Right lobe of liver (tissue), 6 donors: ENCODE measurements around the gene MFSD6. TPM values are rescaled to one million over a fixed set of nuclear protein-coding genes. Genes with fewer than 3 reads are reported as not detected.
"Not testable (repeated sequence)": the region's sequence is repeated elsewhere in the genome, so short reads cannot be mapped to it uniquely, and the experiment has no call there.

Source experiments
- ATAC-seq, 4 donors: fragments of 200-7000 bp; cut with Tn5 transposase; one replicate each; pipeline ENCODE4 v1.9.1; 2020; ENCODE audit warnings: mild to moderate bottlenecking in 4 of 4, moderate library complexity in 4 of 4
- DNase-seq, 3 donors: peaks; one replicate each; pipeline ENCODE4 v3.0.0-alpha.2; 2020
- H3K27ac ChIP-seq, 3 donors: fragments of 200-600 bp; one replicate each; pipeline ENCODE4 v1.8.0; 2022
- H3K27me3 ChIP-seq, 2 donors: fragments of 200-600 bp; one replicate each; pipeline ENCODE4 v1.8.0; 2022
- H3K36me3 ChIP-seq, 4 donors: fragments of 200-600 bp; sonication (generic) in 1 of 4; one replicate each; pipeline versions ENCODE4 v1.5.1 to v1.8.0; 2017 to 2022; ENCODE audit warnings: control low read depth in 1 of 4
- H3K4me1 ChIP-seq, 4 donors: fragments of 200-600 bp; sonication (generic) in 1 of 4; one replicate each; pipeline versions ENCODE4 v1.5.1 to v1.8.0; 2017 to 2022; ENCODE audit warnings: control low read depth in 1 of 4
- H3K4me3 ChIP-seq, 3 donors: fragments of 200-600 bp; one replicate each; pipeline ENCODE4 v1.8.0; 2022
- H3K9me3 ChIP-seq, 4 donors: fragments of 200-600 bp; sonication (generic) in 1 of 4; one replicate each; pipeline versions ENCODE4 v1.5.1 to v1.8.0; 2017 to 2022; ENCODE audit warnings: control low read depth in 1 of 4
- POLR2A ChIP-seq: fragments of 450-650 bp; IDR thresholded peaks from one replicate; pipeline ENCODE4 v1.6.1; 2017; ENCODE audit warnings: antibody characterized with exemption, mild to moderate bottlenecking
- WGBS: methylation state at CpG from one replicate; pipeline ENCODE4 v1.1.6; 2018; ENCODE audit warnings: low coverage, low lambda C conversion rate; ENCODE audit not compliant: insufficient coverage; ENCODE audit errors: missing lambda C conversion rate; 5-methylcytosine and 5-hydroxymethylcytosine counted together
- intact Hi-C, 2 donors: fragments of 100-400 bp; cut with DNase I; formaldehyde crosslinking; loops; one replicate each; pipeline versions ENCODE4 v1.11.2 to v1.14.1; 2022
- total RNA-seq, 6 experiments: library from RNA; depleted of rRNA in 2 of 6; stranded (reverse); fragments of >200 nt in 2 of 6; fragmentation: NEBNext Ultra II Directional in 3 of 6; extraction: Animal tissue kit (Norgen Biotek cat#: 25700) in 3 of 6; gene quantifications; one replicate each; pipeline versions ENCODE4 v1.1.0 to v1.2.4, GENCODE V29; 2016 to 2023
- TF ChIP-seq, protein P1 (sequence below), 4 donors: fragments of 200-600 bp in 3 of 4; fragments of 450-650 bp in 1 of 4; IDR thresholded peaks; one replicate each; pipeline versions ENCODE4 v1.5.1 to v1.8.0; 2016 to 2022; ENCODE audit warnings: antibody characterized with exemption in 4 of 4, mild to moderate bottlenecking in 2 of 4
- donor health status: DM: no; HTN: yes; CAD: no.
- donor health status: DM: no; HTN: no; CAD: no.
- donor health status: DM: no; HTN: no; CAD: no.
- donor health status: DM: no; HTN: yes; CAD: no.
- donor health status: DM: no; HTN: yes; CAD: no.

MFSD6 gene
- total RNA-seq, 6 experiments from 2014 or later, result 1.5 to 14.8 (median 4.1) TPM

DNA sequence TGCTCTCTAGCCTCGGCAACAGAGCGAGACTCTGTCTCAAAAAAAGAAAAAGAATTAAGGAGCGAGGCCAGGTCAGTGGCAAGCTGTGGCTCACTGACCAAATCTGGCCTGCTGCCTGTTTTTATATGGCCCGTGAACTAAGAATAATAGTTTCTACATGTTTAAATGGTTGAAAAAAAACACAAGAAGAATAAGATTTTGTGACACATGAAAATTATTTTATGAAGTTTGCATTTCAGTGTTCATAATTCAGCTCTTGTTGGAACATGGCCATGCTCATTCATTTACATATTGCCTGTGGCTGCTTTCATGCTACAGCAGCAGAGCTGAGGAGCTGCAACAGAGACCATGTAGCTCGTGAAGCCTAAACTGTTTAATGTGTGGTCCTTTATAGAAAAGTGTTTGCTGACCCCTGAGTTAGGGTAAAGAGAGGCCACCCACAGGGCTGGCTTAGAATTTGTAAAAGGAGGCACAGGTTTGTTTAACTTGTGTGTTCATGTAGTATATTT is 59.5 kb downstream of the MFSD6 start:
- H3K4me1 ChIP-seq, result no peaks in the 10 kb centered on the region
- ATAC-seq, result no peak
- DNase-seq, result no peak
- H3K27ac ChIP-seq, result peak overlapping the region in 1 of 3 donors; percentile 14
- no peaks in the 10 kb centered on the region for H3K9me3 ChIP-seq
- H3K27me3 ChIP-seq, result no peaks in the 10 kb centered on the region
- WGBS, result 59% methylated on average over 3 of the region's 5 CpGs
- TF ChIP-seq, protein P1, sequence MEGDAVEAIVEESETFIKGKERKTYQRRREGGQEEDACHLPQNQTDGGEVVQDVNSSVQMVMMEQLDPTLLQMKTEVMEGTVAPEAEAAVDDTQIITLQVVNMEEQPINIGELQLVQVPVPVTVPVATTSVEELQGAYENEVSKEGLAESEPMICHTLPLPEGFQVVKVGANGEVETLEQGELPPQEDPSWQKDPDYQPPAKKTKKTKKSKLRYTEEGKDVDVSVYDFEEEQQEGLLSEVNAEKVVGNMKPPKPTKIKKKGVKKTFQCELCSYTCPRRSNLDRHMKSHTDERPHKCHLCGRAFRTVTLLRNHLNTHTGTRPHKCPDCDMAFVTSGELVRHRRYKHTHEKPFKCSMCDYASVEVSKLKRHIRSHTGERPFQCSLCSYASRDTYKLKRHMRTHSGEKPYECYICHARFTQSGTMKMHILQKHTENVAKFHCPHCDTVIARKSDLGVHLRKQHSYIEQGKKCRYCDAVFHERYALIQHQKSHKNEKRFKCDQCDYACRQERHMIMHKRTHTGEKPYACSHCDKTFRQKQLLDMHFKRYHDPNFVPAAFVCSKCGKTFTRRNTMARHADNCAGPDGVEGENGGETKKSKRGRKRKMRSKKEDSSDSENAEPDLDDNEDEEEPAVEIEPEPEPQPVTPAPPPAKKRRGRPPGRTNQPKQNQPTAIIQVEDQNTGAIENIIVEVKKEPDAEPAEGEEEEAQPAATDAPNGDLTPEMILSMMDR (IDR thresholded peaks at IDR 0.05), result no peak
- TF ChIP-seq POLR2A, result no peak
- intact Hi-C loops, result no loop called here
- no peak overlapping the region for H3K4me3 ChIP-seq
- H3K36me3 ChIP-seq, result no peaks in the 10 kb centered on the region

DNA sequence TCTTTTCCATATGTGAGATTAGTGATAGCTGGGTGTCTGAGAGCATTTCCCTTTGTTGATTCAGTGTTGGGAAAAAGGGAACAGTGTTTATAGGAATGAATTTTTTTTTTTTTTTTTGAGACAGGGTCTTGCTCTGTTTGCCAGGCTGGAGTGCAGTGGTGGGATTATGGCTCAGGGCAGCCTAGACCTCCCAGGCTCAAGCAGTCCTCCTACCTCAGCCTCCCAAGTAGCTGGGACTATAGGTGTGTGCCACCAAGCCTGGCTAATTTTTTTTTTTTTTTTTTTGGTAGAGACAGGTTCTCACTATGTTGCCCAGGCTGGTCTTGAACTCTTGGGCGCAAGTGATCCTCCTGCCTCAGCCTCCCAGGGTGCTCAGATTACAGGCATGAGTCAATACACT is 60.2 kb downstream of the MFSD6 start:
- H3K36me3 ChIP-seq, DNase-seq, ATAC-seq, H3K27ac ChIP-seq, H3K27me3 ChIP-seq, H3K4me1 ChIP-seq, H3K4me3 ChIP-seq, H3K9me3 ChIP-seq, intact Hi-C loops: not testable (repeated sequence)
- 100% methylated on average over 1 of the region's 1 CpG for WGBS

DNA sequence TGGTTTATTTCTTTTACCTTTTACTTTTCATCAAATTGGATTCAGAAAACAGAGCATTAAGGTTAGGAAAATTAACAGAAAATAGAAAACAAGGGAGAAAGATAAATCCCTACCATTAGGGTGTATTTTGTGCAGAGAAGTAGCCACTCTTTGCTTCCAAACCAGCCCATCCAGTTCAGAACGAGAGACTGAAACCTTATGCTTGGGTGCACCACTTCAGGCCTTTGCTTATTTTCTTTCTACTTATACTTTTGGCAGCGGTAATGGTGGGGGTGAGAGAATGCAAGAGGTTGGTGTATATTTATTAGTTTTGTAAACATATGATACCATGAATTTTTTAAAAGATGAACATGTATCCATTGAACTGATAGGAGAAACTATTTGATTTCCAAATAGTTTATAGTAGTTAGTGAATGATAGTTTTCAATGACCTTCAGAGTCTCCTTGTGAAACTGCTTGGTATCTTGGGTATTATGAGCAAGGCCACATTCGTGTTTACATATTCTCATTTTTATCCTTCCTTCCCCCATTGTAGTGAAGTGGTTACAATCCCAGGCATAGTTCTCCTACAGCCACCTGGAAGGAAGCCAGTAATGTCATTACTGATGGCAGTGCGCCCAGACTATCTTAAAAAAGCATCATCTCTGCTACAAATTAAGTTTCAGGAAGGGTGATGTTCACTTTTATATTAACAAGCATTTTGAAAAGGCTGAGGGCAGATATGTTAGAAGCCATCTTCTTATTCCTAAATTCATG is 60.8 kb downstream of the MFSD6 start:
- peak; percentile 71 to 90 (median 75) for ATAC-seq
- 47% methylated on average over 4 of the region's 4 CpGs for WGBS
- no peak overlapping the region for H3K4me3 ChIP-seq
- DNase-seq, result peak in 2 of 3 donors; percentile 27 to 60
- TF ChIP-seq, protein P1 (IDR thresholded peaks at IDR 0.05), result no peak
- TF ChIP-seq POLR2A, result no peak
- no peaks in the 10 kb centered on the region for H3K36me3 ChIP-seq
- H3K9me3 ChIP-seq, result no peaks in the 10 kb centered on the region
- H3K4me1 ChIP-seq, result no peaks in the 10 kb centered on the region
- H3K27me3 ChIP-seq, result no peaks in the 10 kb centered on the region
- intact Hi-C loops, result no loop called here
- peak overlapping the region in 1 of 3 donors; percentile 13 for H3K27ac ChIP-seq

DNA sequence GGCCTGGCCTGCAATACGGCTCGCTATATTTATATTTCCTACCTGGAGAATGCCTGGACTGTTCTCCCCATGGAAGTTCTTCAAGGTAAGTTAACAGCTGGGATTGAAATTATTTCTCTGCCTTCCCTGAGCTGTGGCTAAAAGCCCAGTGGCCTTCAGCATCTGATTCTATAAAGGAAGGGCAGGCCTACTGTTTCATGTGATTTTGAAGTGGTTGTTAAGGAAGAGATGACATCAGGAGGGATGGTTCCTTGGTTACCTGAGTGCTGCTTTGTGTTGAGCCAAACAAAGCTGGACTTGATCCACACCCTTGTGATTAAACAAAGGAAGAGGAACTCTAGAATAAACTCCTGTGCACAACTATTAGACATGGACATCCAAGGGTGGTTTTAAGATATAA is 61.6 kb downstream of the MFSD6 start:
- 79% methylated on average over 2 of the region's 2 CpGs for WGBS

More for the DNA sequence above, 61.6 kb downstream of the MFSD6 start:
- H3K4me1 ChIP-seq, result no peaks in the 10 kb centered on the region
- no peaks in the 10 kb centered on the region for H3K9me3 ChIP-seq
- TF ChIP-seq, protein P1 (IDR thresholded peaks at IDR 0.05), result no peak
- TF ChIP-seq POLR2A, result no peak
- no peak overlapping the region for H3K27ac ChIP-seq
- no peaks in the 10 kb centered on the region for H3K27me3 ChIP-seq
- ATAC-seq (peak; percentile 38 to 88 (median 62)), DNase-seq (no peak)
- no peak overlapping the region for H3K4me3 ChIP-seq
- H3K36me3 ChIP-seq, result no peaks in the 10 kb centered on the region
- intact Hi-C loops, result no loop called here
